Esophagus squamous epithelium (tissue), 5 donors: ENCODE results near the gene CLDN1. TPM values are rescaled to one million over a fixed set of nuclear protein-coding genes. Genes with fewer than 3 reads are reported as not detected.

Experiments used
- DNase-seq: peaks from one replicate; lab custom pipeline; 2025; lab: John Stamatoyannopoulos, UW
- H3K27ac ChIP-seq, 4 donors: fragments of 200-600 bp; sonication (generic); one replicate each; pipeline ENCODE4 v1.5.1; 2016 to 2019; ENCODE audit warnings: mild to moderate bottlenecking in 1 of 4
- H3K27me3 ChIP-seq, 4 donors: fragments of 200-600 bp; sonication (generic); 1 replicate in 3 of 4; 2 replicates in 1 of 4; pipeline versions ENCODE4 v1.5.1 to v1.6.0; 2017 to 2021; ENCODE audit warnings: antibody characterized with exemption in 1 of 4
- H3K36me3 ChIP-seq, 3 donors: fragments of 200-600 bp; sonication (generic); one replicate each; pipeline ENCODE4 v1.5.1; 2016 to 2019
- H3K4me1 ChIP-seq, 3 donors: fragments of 200-600 bp; sonication (generic); one replicate each; pipeline ENCODE4 v1.5.1; 2017 to 2019
- H3K4me3 ChIP-seq, 4 donors: fragments of 200-600 bp; sonication (generic); 1 replicate in 3 of 4; 2 replicates in 1 of 4; pipeline ENCODE4 v1.5.1; 2016 to 2019; ENCODE audit warnings: mild to moderate bottlenecking in 2 of 4, moderate library complexity in 1 of 4
- H3K9me3 ChIP-seq, 3 donors: fragments of 200-600 bp; sonication (generic); one replicate each; pipeline ENCODE4 v1.5.1; 2016 to 2019
- POLR2A ChIP-seq, 4 donors: fragments of 450-650 bp; IDR thresholded peaks; one replicate each; pipeline ENCODE4 v1.6.1; 2017; ENCODE audit warnings: antibody characterized with exemption in 4 of 4, mild to moderate bottlenecking in 4 of 4, moderate library complexity in 3 of 4
- WGBS, 2 donors: methylation state at CpG; one replicate each; pipeline ENCODE4 v1.1.5; 2018; 5-methylcytosine and 5-hydroxymethylcytosine counted together
- intact Hi-C: fragments of 100-400 bp; cut with DNase I; formaldehyde crosslinking; loops from one replicate; pipeline ENCODE4 v1.15.0; 2022
- total RNA-seq, 4 donors: library from RNA; depleted of rRNA; stranded (reverse); fragments of >200 nt; gene quantifications; one replicate each; pipeline ENCODE4 v1.1.0, GENCODE V29; 2016
- TF ChIP-seq, protein P1 (sequence below), 6 experiments: fragments of 450-650 bp in 4 of 6; fragments of 200-600 bp in 2 of 6; sonication (generic) in 2 of 6; IDR thresholded peaks; one replicate each; pipeline ENCODE4 v1.5.1; 2016 to 2019; ENCODE audit warnings: antibody characterized with exemption in 6 of 6, mild to moderate bottlenecking in 4 of 6, moderate library complexity in 4 of 6
- donor health status: DM: yes; HTN: yes; CAD: no.

Gene CLDN1
- total RNA-seq, 4 donors from 2014 or later, result 34.8 to 59.6 (median 45.4) TPM

DNA sequence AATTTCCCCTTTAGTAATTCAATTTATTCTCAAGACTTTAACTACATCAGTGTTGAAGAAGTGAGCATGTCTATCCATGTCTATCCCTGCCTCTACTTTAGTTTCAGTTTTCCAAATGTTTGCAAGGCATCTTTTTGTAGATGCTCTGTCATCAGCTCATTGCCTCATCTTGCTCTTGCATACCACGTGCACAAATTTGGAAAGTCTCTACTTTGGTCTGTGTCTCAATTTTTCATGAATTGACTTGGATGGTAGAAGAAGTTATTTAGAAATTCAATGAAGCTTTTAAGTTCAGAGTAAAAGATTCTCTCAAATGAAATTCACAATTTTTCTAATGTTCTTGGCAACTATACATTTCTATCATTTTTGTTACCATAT is 55.3 kb downstream of the CLDN1 start:
- DNase-seq, result no peak
- Histone ChIP-seq H3K27ac (no peak overlapping the region), H3K27me3 (no peaks in the 10 kb centered on the region), H3K4me1 (peaks cover 0 to 55% (median 7%) of the 10 kb centered on the region in 3 donors), H3K9me3 (no peaks in the 10 kb centered on the region), H3K4me3 (no peak overlapping the region), H3K36me3 (no peaks in the 10 kb centered on the region)
- WGBS, 2 donors, result 38 to 45% methylated on average over 1 of the region's 1 CpG
- intact Hi-C loops, result no loop called here
- TF ChIP-seq, protein P1, sequence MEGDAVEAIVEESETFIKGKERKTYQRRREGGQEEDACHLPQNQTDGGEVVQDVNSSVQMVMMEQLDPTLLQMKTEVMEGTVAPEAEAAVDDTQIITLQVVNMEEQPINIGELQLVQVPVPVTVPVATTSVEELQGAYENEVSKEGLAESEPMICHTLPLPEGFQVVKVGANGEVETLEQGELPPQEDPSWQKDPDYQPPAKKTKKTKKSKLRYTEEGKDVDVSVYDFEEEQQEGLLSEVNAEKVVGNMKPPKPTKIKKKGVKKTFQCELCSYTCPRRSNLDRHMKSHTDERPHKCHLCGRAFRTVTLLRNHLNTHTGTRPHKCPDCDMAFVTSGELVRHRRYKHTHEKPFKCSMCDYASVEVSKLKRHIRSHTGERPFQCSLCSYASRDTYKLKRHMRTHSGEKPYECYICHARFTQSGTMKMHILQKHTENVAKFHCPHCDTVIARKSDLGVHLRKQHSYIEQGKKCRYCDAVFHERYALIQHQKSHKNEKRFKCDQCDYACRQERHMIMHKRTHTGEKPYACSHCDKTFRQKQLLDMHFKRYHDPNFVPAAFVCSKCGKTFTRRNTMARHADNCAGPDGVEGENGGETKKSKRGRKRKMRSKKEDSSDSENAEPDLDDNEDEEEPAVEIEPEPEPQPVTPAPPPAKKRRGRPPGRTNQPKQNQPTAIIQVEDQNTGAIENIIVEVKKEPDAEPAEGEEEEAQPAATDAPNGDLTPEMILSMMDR (IDR thresholded peaks at IDR 0.05), result no peak
- no peak for TF ChIP-seq POLR2A (IDR thresholded peaks at IDR 0.05)

DNA sequence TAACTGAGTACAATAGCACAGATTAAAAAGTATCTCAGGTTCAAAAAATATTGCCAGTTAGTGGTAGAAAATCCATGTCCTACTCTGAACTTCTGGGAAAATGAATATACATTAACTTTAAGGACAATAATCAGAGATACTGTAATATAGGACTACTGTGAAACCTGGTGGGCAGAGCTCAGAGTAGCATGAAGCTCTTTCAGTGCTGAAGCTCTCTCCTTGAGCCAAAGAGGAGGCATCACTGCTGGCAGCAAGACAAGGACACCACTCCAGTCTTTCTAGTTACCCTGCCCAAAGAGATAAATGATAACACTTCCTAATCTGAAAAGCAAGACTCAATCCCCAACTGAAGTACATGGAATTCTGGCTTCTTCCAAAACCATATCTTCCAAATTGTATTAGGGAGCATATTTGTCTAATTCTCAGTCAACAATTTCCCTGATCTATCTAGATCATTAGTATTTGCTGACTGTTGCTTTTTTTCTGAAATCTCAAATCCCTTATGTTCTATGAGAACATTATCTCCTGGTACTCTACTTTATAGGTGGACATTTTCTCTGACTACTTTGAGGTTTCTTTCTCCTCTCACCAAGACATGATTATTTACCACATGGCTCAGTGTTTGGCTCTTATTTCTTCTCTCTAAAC is 55.9 kb downstream of the CLDN1 start:
- H3K36me3 ChIP-seq, result no peaks in the 10 kb centered on the region
- H3K4me3 ChIP-seq, result no peak overlapping the region
- DNase-seq, result no peak
- TF ChIP-seq, protein P1 (IDR thresholded peaks at IDR 0.05), result no peak
- TF ChIP-seq POLR2A (IDR thresholded peaks at IDR 0.05), result no peak
- no peaks in the 10 kb centered on the region for H3K27me3 ChIP-seq
- H3K9me3 ChIP-seq, result no peaks in the 10 kb centered on the region
- H3K4me1 ChIP-seq, result peaks cover 0 to 61% (median 7%) of the 10 kb centered on the region in 3 donors
- intact Hi-C loops, result no loop called here
- peak overlapping the region in 3 of 4 donors; percentile 27 to 62 (median 55) for H3K27ac ChIP-seq

DNA sequence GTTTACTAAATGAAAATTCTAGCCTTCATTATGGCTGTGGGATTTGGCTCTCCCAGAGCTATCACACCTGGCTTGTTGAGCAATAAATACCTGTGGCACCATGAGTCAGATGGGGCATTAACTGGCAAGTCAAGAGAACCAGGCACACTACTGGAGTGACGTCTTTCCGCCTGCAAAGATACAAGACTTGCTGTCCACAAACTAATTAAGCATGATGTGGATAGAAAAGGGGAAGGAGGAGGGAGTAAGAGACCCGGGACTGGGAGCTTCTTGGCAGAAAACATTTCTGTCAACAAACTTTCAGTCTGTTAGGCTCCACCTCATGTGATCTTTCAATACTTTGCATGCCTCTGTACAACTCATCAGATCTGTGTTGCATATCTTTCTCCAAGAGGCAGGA is 56.5 kb downstream of the CLDN1 start:
- DNase-seq, result no peak
- TF ChIP-seq, protein P1 (IDR thresholded peaks at IDR 0.05), result no peak
- TF ChIP-seq POLR2A (IDR thresholded peaks at IDR 0.05), result no peak
- H3K9me3 ChIP-seq, result no peaks in the 10 kb centered on the region
- H3K27ac ChIP-seq, result peak overlapping the region in 3 of 4 donors; percentile 27 to 62 (median 55)
- H3K27me3 ChIP-seq, result no peaks in the 10 kb centered on the region
- 26 to 37% methylated on average over 3 of the region's 3 CpGs for WGBS, 2 donors
- H3K4me3 ChIP-seq, result no peak overlapping the region
- H3K36me3 ChIP-seq, result no peaks in the 10 kb centered on the region
- intact Hi-C loops, result no loop called here
- peaks cover 0 to 62% (median 7%) of the 10 kb centered on the region in 3 donors for H3K4me1 ChIP-seq

DNA sequence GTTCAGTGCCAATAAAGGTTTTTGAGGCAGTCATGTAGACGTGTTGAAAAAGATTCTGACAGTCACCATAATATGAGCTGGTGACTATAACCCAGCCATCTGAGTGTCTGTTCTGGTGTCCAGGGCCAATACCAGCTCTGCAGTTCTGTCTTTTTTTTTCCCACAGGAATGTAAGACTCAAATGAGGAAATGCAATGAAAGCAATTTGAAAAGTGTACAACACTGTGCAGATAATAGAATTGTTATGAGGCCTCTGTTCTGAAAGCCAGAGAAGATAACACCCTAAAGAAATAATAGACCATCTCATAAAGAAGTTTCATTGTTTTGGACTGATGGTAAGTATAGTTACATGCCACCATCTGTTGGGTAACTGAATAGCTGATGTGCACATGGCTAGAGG is 57.1 kb downstream of the CLDN1 start:
- intact Hi-C loops, result no loop called here
- Histone ChIP-seq H3K9me3 (no peaks in the 10 kb centered on the region), H3K27me3 (no peaks in the 10 kb centered on the region), H3K4me3 (no peak overlapping the region), H3K36me3 (no peaks in the 10 kb centered on the region), H3K27ac (peak overlapping the region in 3 of 4 donors; percentile 27 to 62 (median 55)), H3K4me1 (peaks cover 0 to 66% (median 7%) of the 10 kb centered on the region in 3 donors)
- 77 to 89% methylated on average over 1 of the region's 1 CpG for WGBS, 2 donors
- DNase-seq, result no peak
- TF ChIP-seq POLR2A (IDR thresholded peaks at IDR 0.05), result no peak
- TF ChIP-seq, protein P1 (IDR thresholded peaks at IDR 0.05), result no peak

DNA sequence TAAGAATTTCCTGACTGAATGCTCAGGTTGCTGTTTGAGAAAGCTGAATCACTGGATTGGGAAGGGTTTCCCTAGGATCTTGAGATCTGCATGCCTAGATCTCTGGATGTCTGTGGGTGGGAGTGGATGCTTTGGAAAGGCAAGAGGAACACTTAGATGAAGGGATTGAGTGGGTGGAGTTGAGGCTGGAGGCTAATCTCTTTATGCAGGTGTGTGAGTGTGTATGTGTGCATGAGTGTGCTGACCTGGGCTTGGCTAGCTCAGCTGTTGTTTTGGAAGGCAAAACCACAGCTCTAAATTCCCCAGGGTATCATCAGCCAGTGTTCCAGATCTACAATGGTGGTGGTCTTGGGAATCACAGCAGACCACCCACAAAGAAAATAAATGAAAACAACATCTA is 60.5 kb downstream of the CLDN1 start:
- TF ChIP-seq POLR2A (IDR thresholded peaks at IDR 0.05), result no peak
- TF ChIP-seq, protein P1 (IDR thresholded peaks at IDR 0.05), result no peak
- Histone ChIP-seq H3K27me3 (no peaks in the 10 kb centered on the region), H3K4me1 (peaks cover 0 to 59% (median 7%) of the 10 kb centered on the region in 3 donors), H3K4me3 (no peak overlapping the region), H3K9me3 (no peaks in the 10 kb centered on the region), H3K27ac (peak overlapping the region in 1 of 4 donors; percentile 11), H3K36me3 (no peaks in the 10 kb centered on the region)
- no peak for DNase-seq
- intact Hi-C loops, result no loop called here
